ENCODE data around the gene PARD3. TPM values are rescaled to one million over a fixed set of nuclear protein-coding genes. Genes with fewer than 3 reads are reported as not detected.

Gene PARD3
- total RNA-seq, 1 donor from 2014 or later: 37.2 TPM

DNA sequence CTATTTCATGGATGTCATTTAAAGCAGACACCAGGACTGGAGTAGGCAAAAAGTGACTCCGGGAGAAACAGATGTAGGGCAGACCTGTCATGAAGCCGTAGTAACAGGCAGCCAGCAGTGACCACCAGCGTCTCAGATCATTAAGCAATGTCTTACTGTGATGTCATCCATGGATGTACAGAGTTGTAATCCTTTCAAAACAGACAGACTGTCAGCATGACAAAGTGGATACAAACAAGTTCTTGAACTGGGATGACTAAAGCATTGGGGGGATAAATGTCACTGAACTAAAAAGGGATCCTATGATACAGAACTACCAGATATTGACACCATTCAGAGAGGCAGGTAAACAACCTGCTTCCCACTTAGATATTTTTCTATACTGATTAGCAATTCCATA is 675.5 kb downstream of the PARD3 start:
- Mint-ChIP-seq H3K4me3 (ENCODE audit: unreplicated experiment) (no peak overlapping the region), H3K9me3 (ENCODE audit: unreplicated experiment) (no peaks in the 10 kb centered on the region), H3K36me3 (ENCODE audit: unreplicated experiment) (peaks cover 4% of the 10 kb centered on the region), H3K27me3 (ENCODE audit: unreplicated experiment) (no peaks in the 10 kb centered on the region), H3K4me1 (ENCODE audit: unreplicated experiment) (no peaks in the 10 kb centered on the region), H3K27ac (ENCODE audit: unreplicated experiment) (no peak overlapping the region)
- DNase-seq (ENCODE audit: extremely low spot score, unreplicated experiment): no peak
- TF ChIP-seq, protein P1, sequence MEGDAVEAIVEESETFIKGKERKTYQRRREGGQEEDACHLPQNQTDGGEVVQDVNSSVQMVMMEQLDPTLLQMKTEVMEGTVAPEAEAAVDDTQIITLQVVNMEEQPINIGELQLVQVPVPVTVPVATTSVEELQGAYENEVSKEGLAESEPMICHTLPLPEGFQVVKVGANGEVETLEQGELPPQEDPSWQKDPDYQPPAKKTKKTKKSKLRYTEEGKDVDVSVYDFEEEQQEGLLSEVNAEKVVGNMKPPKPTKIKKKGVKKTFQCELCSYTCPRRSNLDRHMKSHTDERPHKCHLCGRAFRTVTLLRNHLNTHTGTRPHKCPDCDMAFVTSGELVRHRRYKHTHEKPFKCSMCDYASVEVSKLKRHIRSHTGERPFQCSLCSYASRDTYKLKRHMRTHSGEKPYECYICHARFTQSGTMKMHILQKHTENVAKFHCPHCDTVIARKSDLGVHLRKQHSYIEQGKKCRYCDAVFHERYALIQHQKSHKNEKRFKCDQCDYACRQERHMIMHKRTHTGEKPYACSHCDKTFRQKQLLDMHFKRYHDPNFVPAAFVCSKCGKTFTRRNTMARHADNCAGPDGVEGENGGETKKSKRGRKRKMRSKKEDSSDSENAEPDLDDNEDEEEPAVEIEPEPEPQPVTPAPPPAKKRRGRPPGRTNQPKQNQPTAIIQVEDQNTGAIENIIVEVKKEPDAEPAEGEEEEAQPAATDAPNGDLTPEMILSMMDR (IDR thresholded peaks at IDR 0.05): no peak

DNA sequence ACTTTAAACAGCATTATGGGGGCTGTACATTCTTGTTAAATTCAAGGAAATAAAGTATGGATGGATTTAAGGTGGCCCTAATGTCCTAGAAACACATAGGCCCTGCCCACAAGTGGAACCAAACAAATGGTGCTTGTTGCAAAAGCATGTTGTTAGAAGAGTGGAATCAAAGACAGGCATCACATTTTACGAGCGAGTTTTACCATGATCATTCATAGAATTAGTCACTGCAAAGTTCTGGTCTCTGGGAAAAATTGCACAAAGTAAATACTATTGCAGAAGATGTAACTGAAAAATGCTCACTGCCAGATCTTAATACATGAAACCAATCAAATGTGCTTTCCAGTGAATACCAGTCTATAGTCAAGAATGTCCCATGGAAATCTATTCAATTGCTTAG is 677.1 kb downstream of the PARD3 start:
- DNase-seq (ENCODE audit: extremely low spot score, unreplicated experiment): no peak
- Mint-ChIP-seq H3K4me1 (ENCODE audit: unreplicated experiment) (no peaks in the 10 kb centered on the region), H3K9me3 (ENCODE audit: unreplicated experiment) (no peaks in the 10 kb centered on the region), H3K27me3 (ENCODE audit: unreplicated experiment) (no peaks in the 10 kb centered on the region), H3K36me3 (ENCODE audit: unreplicated experiment) (peaks cover 3% of the 10 kb centered on the region), H3K4me3 (ENCODE audit: unreplicated experiment) (no peak overlapping the region), H3K27ac (ENCODE audit: unreplicated experiment) (no peak overlapping the region)
- TF ChIP-seq, protein P1 (IDR thresholded peaks at IDR 0.05): no peak

DNA sequence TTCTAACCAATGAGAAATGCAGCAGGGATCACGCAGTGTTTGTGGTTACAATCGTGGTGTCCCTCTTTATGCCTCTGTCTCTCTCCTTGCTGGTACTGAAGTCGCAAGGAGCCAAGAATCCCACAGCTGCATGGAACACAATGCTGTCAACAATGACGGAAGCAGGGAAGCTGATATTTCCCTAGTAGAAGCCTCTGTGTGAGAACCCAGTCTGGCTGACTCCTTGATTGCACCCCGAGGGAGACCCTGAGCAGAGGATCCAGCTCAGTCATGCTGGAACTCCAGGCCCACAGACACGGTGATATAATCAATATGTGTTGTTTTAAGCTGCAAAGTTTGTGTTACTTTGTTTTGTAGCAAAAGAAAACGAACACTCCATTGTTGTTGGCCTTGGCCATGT is 677.9 kb downstream of the PARD3 start:
- Mint-ChIP-seq H3K9me3 (ENCODE audit: unreplicated experiment) (no peaks in the 10 kb centered on the region), H3K36me3 (ENCODE audit: unreplicated experiment) (peaks cover 3% of the 10 kb centered on the region), H3K4me3 (ENCODE audit: unreplicated experiment) (no peak overlapping the region), H3K27ac (ENCODE audit: unreplicated experiment) (no peak overlapping the region), H3K4me1 (ENCODE audit: unreplicated experiment) (peaks cover 4% of the 10 kb centered on the region), H3K27me3 (ENCODE audit: unreplicated experiment) (no peaks in the 10 kb centered on the region)
- DNase-seq (ENCODE audit: extremely low spot score, unreplicated experiment): no peak
- TF ChIP-seq, protein P1 (IDR thresholded peaks at IDR 0.05): no peak

DNA sequence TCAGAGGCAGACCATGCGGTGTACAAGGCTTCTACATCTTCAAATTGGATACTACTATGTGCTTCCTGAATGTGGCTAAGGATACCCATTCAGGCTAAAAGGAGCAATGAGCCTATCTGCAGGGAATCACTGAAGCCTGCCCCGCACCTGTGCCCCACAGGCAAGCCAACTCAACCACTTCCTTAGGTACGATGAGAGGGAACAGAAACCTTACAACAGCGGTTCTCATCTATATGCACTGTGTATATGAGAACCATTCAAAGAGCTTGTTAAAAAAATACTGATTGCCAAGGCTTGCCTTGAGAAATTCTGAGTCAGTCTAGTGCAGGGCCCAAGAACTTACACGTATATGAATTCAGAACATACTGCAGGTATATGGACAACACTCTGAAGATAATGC is 679.6 kb downstream of the PARD3 start:
- no peaks in the 10 kb centered on the region for H3K9me3 Mint-ChIP-seq (ENCODE audit: unreplicated experiment)

DNA sequence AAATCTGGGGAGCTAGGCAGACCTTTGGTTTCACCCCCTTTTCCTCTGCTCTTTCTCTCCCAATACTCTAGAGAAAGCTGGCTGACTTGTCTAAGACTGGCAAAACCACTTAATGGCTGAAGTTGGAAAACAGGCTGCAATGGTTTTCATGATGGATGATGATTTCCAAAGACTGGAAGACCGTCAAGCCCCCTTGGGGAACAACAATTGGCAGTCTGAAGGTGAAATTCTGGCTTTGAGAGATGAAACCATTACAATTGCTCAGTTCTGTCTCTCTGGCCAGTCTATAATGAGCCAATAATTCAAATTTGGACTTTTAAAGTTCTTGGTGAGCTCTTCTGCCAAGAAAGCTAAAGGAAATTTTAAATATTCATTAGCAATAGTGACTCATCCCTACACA is 680.5 kb downstream of the PARD3 start:
- DNase-seq (ENCODE audit: extremely low spot score, unreplicated experiment): no peak
- Mint-ChIP-seq H3K27me3 (ENCODE audit: unreplicated experiment) (no peaks in the 10 kb centered on the region), H3K27ac (ENCODE audit: unreplicated experiment) (no peak overlapping the region), H3K4me3 (ENCODE audit: unreplicated experiment) (no peak overlapping the region), H3K9me3 (ENCODE audit: unreplicated experiment) (peaks cover 5% of the 10 kb centered on the region), H3K36me3 (ENCODE audit: unreplicated experiment) (peaks cover 10% of the 10 kb centered on the region), H3K4me1 (ENCODE audit: unreplicated experiment) (peaks cover 15% of the 10 kb centered on the region)
- TF ChIP-seq, protein P1 (IDR thresholded peaks at IDR 0.05): no peak

More for the DNA sequence above, 679.6 kb downstream of the PARD3 start:
- H3K27ac Mint-ChIP-seq (ENCODE audit: unreplicated experiment): no peak overlapping the region
- TF ChIP-seq, protein P1 (IDR thresholded peaks at IDR 0.05): no peak
- H3K4me1 Mint-ChIP-seq (ENCODE audit: unreplicated experiment): peaks cover 15% of the 10 kb centered on the region
- no peak overlapping the region for H3K4me3 Mint-ChIP-seq (ENCODE audit: unreplicated experiment)
- H3K27me3 Mint-ChIP-seq (ENCODE audit: unreplicated experiment): no peaks in the 10 kb centered on the region
- no peak for DNase-seq (ENCODE audit: extremely low spot score, unreplicated experiment)
- H3K36me3 Mint-ChIP-seq (ENCODE audit: unreplicated experiment): peaks cover 2% of the 10 kb centered on the region
